H9 (cell line): Measurements from ENCODE around the gene GRID1. TPM values are rescaled to one million over a fixed set of nuclear protein-coding genes. Genes with fewer than 3 reads are reported as not detected.

Source experiments
- DNase-seq: peaks from one replicate; pipeline ENCODE4 v3.0.0-alpha.2; 2017
- H2AFZ ChIP-seq: one replicate; pipeline ENCODE4 v1.6.1; 2013; ENCODE audit warnings: mild to moderate bottlenecking, low read length, control low read depth, moderate library complexity
- H2AK5ac ChIP-seq: 2 replicates; pipeline ENCODE4 v1.6.1; 2013; ENCODE audit warnings: low read length, control low read depth, mixed read lengths; ENCODE audit not compliant: insufficient read length
- H2BK120ac ChIP-seq: one replicate; pipeline ENCODE4 v1.6.1; 2013; ENCODE audit warnings: low read depth, mild to moderate bottlenecking, low read length, control low read depth, inconsistent platforms; ENCODE audit not compliant: poor library complexity, severe bottlenecking
- H2BK12ac ChIP-seq: 2 replicates; pipeline ENCODE4 v1.6.1; 2013; ENCODE audit warnings: low read length, control low read depth, mixed read lengths, low read depth; ENCODE audit not compliant: insufficient read length
- H2BK15ac ChIP-seq: 2 replicates; pipeline ENCODE4 v1.6.1; 2013; ENCODE audit warnings: low read depth, low read length, control low read depth
- H2BK20ac ChIP-seq: one replicate; pipeline ENCODE4 v1.6.1; 2013; ENCODE audit warnings: low read depth, mild to moderate bottlenecking, low read length, control low read depth, inconsistent platforms; ENCODE audit not compliant: poor library complexity, severe bottlenecking
- H2BK5ac ChIP-seq: 2 replicates; pipeline ENCODE4 v1.6.1; 2013; ENCODE audit warnings: low read length, control low read depth, mixed read lengths; ENCODE audit not compliant: insufficient read length
- H3K14ac ChIP-seq: 2 replicates; pipeline ENCODE4 v1.6.1; 2013; ENCODE audit warnings: low read length, control low read depth; ENCODE audit not compliant: insufficient read depth
- H3K18ac ChIP-seq: 2 replicates; pipeline ENCODE4 v1.6.1; 2013; ENCODE audit warnings: low read depth, mild to moderate bottlenecking, mixed read lengths, low read length, control low read depth; ENCODE audit not compliant: insufficient read length
- H3K23ac ChIP-seq: 2 replicates; pipeline ENCODE4 v1.6.1; 2013; ENCODE audit warnings: low read length, control low read depth, mixed read lengths, low read depth; ENCODE audit not compliant: insufficient read length
- H3K23me2 ChIP-seq: 2 replicates; pipeline ENCODE4 v1.6.1; 2013; ENCODE audit warnings: low read depth, mild to moderate bottlenecking, mixed read lengths, low read length, control low read depth; ENCODE audit not compliant: insufficient read length, poor library complexity, severe bottlenecking
- H3K27ac ChIP-seq: 2 replicates; pipeline ENCODE4 v1.5.1; 2013; ENCODE audit warnings: low read length, control low read depth, mixed read lengths, low read depth; ENCODE audit not compliant: insufficient read length
- H3K27me3 ChIP-seq: 2 replicates; pipeline ENCODE4 v1.6.1; 2013; ENCODE audit warnings: low read length, control low read depth, inconsistent platforms; ENCODE audit not compliant: insufficient read depth
- H3K4ac ChIP-seq: 2 replicates; pipeline ENCODE4 v1.6.1; 2013; ENCODE audit warnings: low read depth, mild to moderate bottlenecking, control low read depth, inconsistent platforms, low read length, moderate library complexity
- H3K4me1 ChIP-seq: 2 replicates; pipeline ENCODE4 v1.6.1; 2013; ENCODE audit warnings: low read length, control low read depth, inconsistent platforms; ENCODE audit not compliant: insufficient read depth
- H3K4me2 ChIP-seq: 2 replicates; pipeline ENCODE4 v1.6.1; 2013; ENCODE audit warnings: low read length, control low read depth, mixed read lengths; ENCODE audit not compliant: insufficient read length, insufficient read depth
- H3K56ac ChIP-seq: 2 replicates; pipeline ENCODE4 v1.6.1; 2013; ENCODE audit warnings: low read depth, mild to moderate bottlenecking, mixed read lengths, low read length, control low read depth; ENCODE audit not compliant: insufficient read length
- H3K79me1 ChIP-seq: 2 replicates; pipeline ENCODE4 v1.6.1; 2013; ENCODE audit warnings: low read depth, mild to moderate bottlenecking, moderate library complexity, low read length, control low read depth, inconsistent platforms; ENCODE audit not compliant: insufficient read depth, poor library complexity, severe bottlenecking
- H3K79me2 ChIP-seq: 2 replicates; pipeline ENCODE4 v1.6.1; 2013; ENCODE audit warnings: low read length, control low read depth, inconsistent platforms; ENCODE audit not compliant: insufficient read depth
- H3K9ac ChIP-seq: 2 replicates; pipeline ENCODE4 v1.6.1; 2013; ENCODE audit warnings: low read length, control low read depth, mixed read lengths; ENCODE audit not compliant: insufficient read length; ENCODE audit errors: extremely low read depth
- H3K9me3 ChIP-seq: one replicate; pipeline ENCODE4 v1.6.1; 2013; ENCODE audit warnings: low read depth, low read length, inconsistent platforms; ENCODE audit not compliant: control insufficient read depth
- H3T11ph ChIP-seq: one replicate; pipeline ENCODE4 v1.6.1; 2013; ENCODE audit warnings: mild to moderate bottlenecking, low read length, control low read depth, inconsistent platforms
- H4K20me1 ChIP-seq: one replicate; pipeline ENCODE4 v1.6.1; 2013; ENCODE audit not compliant: control insufficient read depth, insufficient read length, insufficient read depth
- H4K5ac ChIP-seq: 2 replicates; pipeline ENCODE4 v1.6.1; 2013; ENCODE audit warnings: low read depth, mild to moderate bottlenecking, mixed read lengths, low read length, control low read depth; ENCODE audit not compliant: insufficient read length
- H4K8ac ChIP-seq: replicated peaks from 2 replicates; pipeline ENCODE4 v1.6.1; 2013; ENCODE audit warnings: low read length, control low read depth, mixed read lengths, low read depth; ENCODE audit not compliant: insufficient read length
- H4K91ac ChIP-seq: 2 replicates; pipeline ENCODE4 v1.6.1; 2013; ENCODE audit warnings: low read depth, mild to moderate bottlenecking, moderate library complexity, mixed read lengths, low read length, control low read depth; ENCODE audit not compliant: insufficient read length
- H3K27ac Mint-ChIP-seq, 3 experiments: 2 replicates in 2 of 3; 3 replicates in 1 of 3; pipeline ENCODE4 v1.8.0; 2020 to 2021; ENCODE audit warnings: mixed read lengths in 3 of 3, mild to moderate bottlenecking in 1 of 3, moderate library complexity in 1 of 3
- H3K27me3 Mint-ChIP-seq: 2 replicates; pipeline ENCODE4 v1.8.0; 2021; ENCODE audit warnings: low read depth, mild to moderate bottlenecking, moderate library complexity, mixed read lengths
- H3K36me3 Mint-ChIP-seq, 3 experiments: 2 replicates in 2 of 3; 3 replicates in 1 of 3; pipeline ENCODE4 v1.8.0; 2020 to 2021; ENCODE audit warnings: low read depth in 3 of 3, mixed read lengths in 3 of 3; ENCODE audit not compliant: insufficient read depth in 1 of 3
- H3K4me1 Mint-ChIP-seq, 2 experiments: 2 replicates each; pipeline ENCODE4 v1.8.0; 2020; ENCODE audit warnings: mixed read lengths in 2 of 2
- H3K4me3 Mint-ChIP-seq, 2 experiments: 2 replicates in 1 of 2; 3 replicates in 1 of 2; pipeline ENCODE4 v1.8.0; 2020 to 2021; ENCODE audit warnings: mild to moderate bottlenecking in 2 of 2, mixed read lengths in 2 of 2, moderate library complexity in 1 of 2
- H3K9me3 Mint-ChIP-seq, 2 experiments: 2 replicates in 1 of 2; 3 replicates in 1 of 2; pipeline ENCODE4 v1.8.0; 2020; ENCODE audit warnings: mild to moderate bottlenecking in 2 of 2, mixed read lengths in 2 of 2, moderate library complexity in 1 of 2
- CTCF ChIP-seq: fragments of 200-600 bp; sonication (generic); conservative IDR thresholded peaks from 3 replicates; pipeline ENCODE4 v1.8.0; 2021; ENCODE audit warnings: antibody characterized with exemption, mild to moderate bottlenecking
- WGBS: extraction: QIAGEN DNeasy Blood & Tissue Kit; methylation state at CpG from one replicate; pipeline ENCODE4 v1.1.7; 2013; ENCODE audit warnings: missing lambda C conversion rate, low lambda C conversion rate, mixed read lengths; ENCODE audit not compliant: insufficient read length; ENCODE audit errors: extremely low coverage; 5-methylcytosine and 5-hydroxymethylcytosine counted together
- total RNA-seq: library from RNA; stranded (reverse); gene quantifications from 2 replicates; pipeline ENCODE4 v1.2.1, GENCODE V29; 2021

The GRID1 gene
- total RNA-seq, 1 experiment from 2014 or later, result 0.35 TPM

- H2AK5ac ChIP-seq, result no peak overlapping the region
- no peak overlapping the region for H3K14ac ChIP-seq
- no peak overlapping the region for H2BK120ac ChIP-seq
- H3K27ac ChIP-seq, result no peak overlapping the region
- H3K4ac ChIP-seq, result no peak overlapping the region
- Mint-ChIP-seq H3K4me3 (no peak overlapping the region), H3K9me3 (no peaks in the 10 kb centered on the region), H3K36me3 (no peaks in the 10 kb centered on the region; a peak in 1 of 7 replicates), H3K4me1 (peaks cover 0 to 5% of the 10 kb centered on the region in 2 experiments; a peak in 2 of 4 replicates), H3K27ac (no peak overlapping the region; a peak in 1 of 7 replicates), H3K27me3 (0 out of 2 replicates have a peak, but pooled peaks cover 2% of the 10 kb centered on the region)
- no peaks in the 10 kb centered on the region for H4K20me1 ChIP-seq
- DNase-seq, result no peak
- no peak overlapping the region for H4K5ac ChIP-seq
- H2BK12ac ChIP-seq, result no peak overlapping the region
- H2BK20ac ChIP-seq, result no peak overlapping the region
- no peaks in the 10 kb centered on the region for H3K79me1 ChIP-seq
- H3K4me1 ChIP-seq, result no peaks in the 10 kb centered on the region; the same call in 1 of the 2 replicates
- H4K8ac ChIP-seq, result no peak overlapping the region
- no peak overlapping the region for H3K23ac ChIP-seq
- no peak overlapping the region for H3T11ph ChIP-seq
- no peak overlapping the region for H3K56ac ChIP-seq
- no peak overlapping the region for H2BK15ac ChIP-seq
- no peak overlapping the region for H2BK5ac ChIP-seq
- TF ChIP-seq CTCF, result peak; percentile 30
- no peaks in the 10 kb centered on the region for H3K23me2 ChIP-seq
- no peaks in the 10 kb centered on the region for H3K27me3 ChIP-seq
- H3K18ac ChIP-seq, result no peak overlapping the region
- H4K91ac ChIP-seq, result no peak overlapping the region
- H3K9ac ChIP-seq, result no peak overlapping the region
- no peak overlapping the region for H3K4me2 ChIP-seq
- H3K79me2 ChIP-seq, result no peaks in the 10 kb centered on the region
- no peaks in the 10 kb centered on the region for H3K9me3 ChIP-seq
- H2AFZ ChIP-seq, result no peak overlapping the region
- no CpG with 5 or more reads among the region's 7 CpGs for WGBS
Measured at GRCh38 chr10:86329093-86329710, 37.4 kb downstream of the GRID1 start.
